ENCODE measurements around the gene PHF21A. TPM values are rescaled to one million over a fixed set of nuclear protein-coding genes. Genes with fewer than 3 reads are reported as not detected.

The PHF21A gene
- total and polyA plus RNA-seq, 2 experiments from 2014 or later = 24.6 to 30.4 TPM

- Histone ChIP-seq H3K27me3 (no peaks in the 10 kb centered on the region), H3K9me3 (ENCODE audit: low read depth) (no peaks in the 10 kb centered on the region), H2AFZ (no peak overlapping the region), H4K20me1 (ENCODE audit: insufficient read depth, poor library complexity, severe bottlenecking) (no peaks in the 10 kb centered on the region), H3K4me3 (no peak overlapping the region), H3K4me2 (no peak overlapping the region), H3K4me1 (ENCODE audit: insufficient read depth) (peaks cover 21% of the 10 kb centered on the region), H3K79me2 (no peaks in the 10 kb centered on the region), H3K36me3 (replicated peaks; ENCODE audit: insufficient read depth, low read depth) (no peaks in the 10 kb centered on the region), H3K9me2 (replicated peaks; ENCODE audit: insufficient read depth) (no peaks in the 10 kb centered on the region), H3K27ac (peak overlapping the region; percentile 9)
- WGBS (ENCODE audit: low lambda C conversion rate, missing lambda C conversion rate) = 74% methylated on average over 1 of the region's 1 CpG
- TF ChIP-seq CTCF (IDR thresholded peaks at IDR 0.05; ENCODE audit: poor library complexity) = no peak
- no peak for TF ChIP-seq EZH2 (IDR thresholded peaks at IDR 0.05; ENCODE audit: borderline replicate concordance)
- TF ChIP-seq EZH2phosphoT487 (IDR thresholded peaks at IDR 0.05; ENCODE audit: low read depth, severe bottlenecking, unreplicated experiment) = no peak
- DNase-seq (ENCODE audit: low spot score) = peak; percentile 26
Measured at GRCh38 chr11:46055371-46055770, 65.9 kb downstream of the PHF21A start.

- no peak overlapping the region for H3K4me3 ChIP-seq
- H2AFZ ChIP-seq = no peak overlapping the region
- H4K20me1 ChIP-seq (ENCODE audit: insufficient read depth, poor library complexity, severe bottlenecking) = no peaks in the 10 kb centered on the region
- no peak for DNase-seq (ENCODE audit: low spot score)
- peaks cover 20% of the 10 kb centered on the region for H3K79me2 ChIP-seq
- no peaks in the 10 kb centered on the region for H3K9me3 ChIP-seq (ENCODE audit: low read depth)
- 73% methylated on average over 1 of the region's 1 CpG for WGBS (ENCODE audit: low lambda C conversion rate, missing lambda C conversion rate)
- H3K4me2 ChIP-seq = peak overlapping the region; percentile 55
- peaks cover 24% of the 10 kb centered on the region for H3K4me1 ChIP-seq (ENCODE audit: insufficient read depth)
- peak overlapping the region; percentile 40 for H3K27ac ChIP-seq
- H3K36me3 ChIP-seq (replicated peaks; ENCODE audit: insufficient read depth, low read depth) = no peaks in the 10 kb centered on the region
- TF ChIP-seq EZH2 (IDR thresholded peaks at IDR 0.05; ENCODE audit: borderline replicate concordance) = no peak
- no peak for TF ChIP-seq CTCF (IDR thresholded peaks at IDR 0.05; ENCODE audit: poor library complexity)
- TF ChIP-seq EZH2phosphoT487 (IDR thresholded peaks at IDR 0.05; ENCODE audit: low read depth, severe bottlenecking, unreplicated experiment) = no peak
- H3K9me2 ChIP-seq (replicated peaks; ENCODE audit: insufficient read depth) = no peaks in the 10 kb centered on the region
- no peaks in the 10 kb centered on the region for H3K27me3 ChIP-seq
Measured at GRCh38 chr11:46051102-46051501, 70.2 kb downstream of the PHF21A start.

GRCh38 chr11:46050662-46051061, 70.6 kb downstream of the PHF21A start:
- Histone ChIP-seq H4K20me1 (ENCODE audit: insufficient read depth, poor library complexity, severe bottlenecking) (no peaks in the 10 kb centered on the region), H3K4me2 (peak overlapping the region; percentile 55), H3K36me3 (replicated peaks; ENCODE audit: insufficient read depth, low read depth) (no peaks in the 10 kb centered on the region), H3K79me2 (peaks cover 25% of the 10 kb centered on the region), H3K27ac (peak overlapping the region; percentile 40), H2AFZ (no peak overlapping the region), H3K9me2 (replicated peaks; ENCODE audit: insufficient read depth) (no peaks in the 10 kb centered on the region), H3K4me3 (no peak overlapping the region), H3K27me3 (no peaks in the 10 kb centered on the region), H3K4me1 (ENCODE audit: insufficient read depth) (peaks cover 24% of the 10 kb centered on the region), H3K9me3 (ENCODE audit: low read depth) (no peaks in the 10 kb centered on the region)
- no peak for DNase-seq (ENCODE audit: low spot score)
- TF ChIP-seq EZH2phosphoT487 (IDR thresholded peaks at IDR 0.05; ENCODE audit: low read depth, severe bottlenecking, unreplicated experiment) (no peak), CTCF (IDR thresholded peaks at IDR 0.05; ENCODE audit: poor library complexity) (no peak), EZH2 (IDR thresholded peaks at IDR 0.05; ENCODE audit: borderline replicate concordance) (no peak)
- WGBS (ENCODE audit: low lambda C conversion rate, missing lambda C conversion rate) = 57% methylated on average over 2 of the region's 2 CpGs
